Caco-2 (cell line): ENCODE data around the gene COL4A2. TPM values are rescaled to one million over a fixed set of nuclear protein-coding genes. Genes with fewer than 3 reads are reported as not detected.

ENCODE experiments used
- BruUV-seq: library from RNA; stranded (reverse); fragments of 400-500 nt; replicated peaks from 2 replicates; lab custom pipeline; 2021; lab: Mats Ljungman, UMichigan
- CTCF ChIA-PET: fragments of 300-600 bp; sonication (Branson Sonifier 250); formaldehyde crosslinking; loops from one replicate; lab custom pipeline; 2022; ENCODE audit warnings: antibody characterized with exemption; lab: Charles Lee
- POLR2A ChIA-PET: fragments of 300-600 bp; sonication (Branson Sonifier 250); formaldehyde crosslinking; loops from one replicate; lab custom pipeline; 2022; ENCODE audit warnings: antibody characterized with exemption; lab: Charles Lee
- DNase-seq, 2 experiments: peaks; one replicate each; pipeline versions ENCODE4 v3.0.0 to v3.0.0-alpha.2; 2020 to 2022
- H3K27me3 ChIP-seq: replicated peaks from 2 replicates; pipeline ENCODE4 v1.6.0; 2011; ENCODE audit warnings: low read length; ENCODE audit not compliant: control insufficient read depth, insufficient read depth
- H3K36me3 ChIP-seq: 2 replicates; pipeline ENCODE4 v1.5.1; 2011; ENCODE audit warnings: low read length; ENCODE audit not compliant: control insufficient read depth, insufficient read depth
- H3K4me1 ChIP-seq: fragments of 250-450 bp; sonication (Bioruptor Pico); 2 replicates; pipeline ENCODE4 v1.5.1; 2020; ENCODE audit warnings: mild to moderate bottlenecking
- H3K4me3 ChIP-seq: 2 replicates; pipeline ENCODE4 v1.5.1; 2011; ENCODE audit warnings: low read depth, mild to moderate bottlenecking, control low read depth, low read length
- H3K9me3 ChIP-seq: fragments of 250-450 bp; sonication (Bioruptor Pico); 2 replicates; pipeline ENCODE4 v1.5.1; 2020; ENCODE audit warnings: mild to moderate bottlenecking, moderate library complexity
- H3K27ac Mint-ChIP-seq: one replicate; pipeline ENCODE4 v1.8.0; 2022; ENCODE audit warnings: mixed read lengths; ENCODE audit not compliant: unreplicated experiment
- H3K27me3 Mint-ChIP-seq: one replicate; pipeline ENCODE4 v1.8.0; 2022; ENCODE audit warnings: mixed read lengths; ENCODE audit not compliant: insufficient read depth, unreplicated experiment
- H3K36me3 Mint-ChIP-seq: one replicate; pipeline ENCODE4 v1.8.0; 2022; ENCODE audit warnings: mild to moderate bottlenecking, mixed read lengths; ENCODE audit not compliant: insufficient read depth, unreplicated experiment
- H3K4me1 Mint-ChIP-seq: one replicate; pipeline ENCODE4 v1.8.0; 2022; ENCODE audit warnings: low read depth, mixed read lengths; ENCODE audit not compliant: unreplicated experiment
- H3K4me3 Mint-ChIP-seq: one replicate; pipeline ENCODE4 v1.8.0; 2022; ENCODE audit warnings: mild to moderate bottlenecking, moderate library complexity, mixed read lengths; ENCODE audit not compliant: unreplicated experiment
- H3K9me3 Mint-ChIP-seq: one replicate; pipeline ENCODE4 v1.8.0; 2022; ENCODE audit warnings: mixed read lengths; ENCODE audit not compliant: unreplicated experiment
- intact Hi-C: fragments of 100-400 bp; cut with micrococcal nuclease; formaldehyde crosslinking; loops from one replicate; pipeline ENCODE4 v1.10.0; 2022; ENCODE audit not compliant: unreplicated experiment
- total RNA-seq: library from RNA; stranded (reverse); gene quantifications from 2 replicates; pipeline ENCODE4 v1.2.3, GENCODE V29; 2022
- TF ChIP-seq, protein P1 (sequence below), 2 experiments: fragments of 200-600 bp in 1 of 2; IDR thresholded peaks; 1 replicate in 1 of 2; 2 replicates in 1 of 2; pipeline versions ENCODE4 v1.5.1 to v1.8.0; 2011 to 2022; ENCODE audit warnings: antibody characterized with exemption in 1 of 2, control low read depth in 1 of 2, inconsistent platforms in 1 of 2, low read depth in 1 of 2, low read length in 1 of 2, mild to moderate bottlenecking in 1 of 2, moderate library complexity in 1 of 2; ENCODE audit not compliant: insufficient read depth in 1 of 2, severe bottlenecking in 1 of 2, unreplicated experiment in 1 of 2

Gene COL4A2
- total RNA-seq, 1 experiment from 2014 or later = 19.2 TPM

GRCh38 chr13:110283736-110284517 lies 23.2 kb upstream of the COL4A2 start:
- TF ChIP-seq, protein P1, sequence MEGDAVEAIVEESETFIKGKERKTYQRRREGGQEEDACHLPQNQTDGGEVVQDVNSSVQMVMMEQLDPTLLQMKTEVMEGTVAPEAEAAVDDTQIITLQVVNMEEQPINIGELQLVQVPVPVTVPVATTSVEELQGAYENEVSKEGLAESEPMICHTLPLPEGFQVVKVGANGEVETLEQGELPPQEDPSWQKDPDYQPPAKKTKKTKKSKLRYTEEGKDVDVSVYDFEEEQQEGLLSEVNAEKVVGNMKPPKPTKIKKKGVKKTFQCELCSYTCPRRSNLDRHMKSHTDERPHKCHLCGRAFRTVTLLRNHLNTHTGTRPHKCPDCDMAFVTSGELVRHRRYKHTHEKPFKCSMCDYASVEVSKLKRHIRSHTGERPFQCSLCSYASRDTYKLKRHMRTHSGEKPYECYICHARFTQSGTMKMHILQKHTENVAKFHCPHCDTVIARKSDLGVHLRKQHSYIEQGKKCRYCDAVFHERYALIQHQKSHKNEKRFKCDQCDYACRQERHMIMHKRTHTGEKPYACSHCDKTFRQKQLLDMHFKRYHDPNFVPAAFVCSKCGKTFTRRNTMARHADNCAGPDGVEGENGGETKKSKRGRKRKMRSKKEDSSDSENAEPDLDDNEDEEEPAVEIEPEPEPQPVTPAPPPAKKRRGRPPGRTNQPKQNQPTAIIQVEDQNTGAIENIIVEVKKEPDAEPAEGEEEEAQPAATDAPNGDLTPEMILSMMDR (IDR thresholded peaks at IDR 0.05; ENCODE audit: insufficient read depth in 1 of 2, low read depth in 1 of 2, low read length in 1 of 2, severe bottlenecking in 1 of 2, unreplicated experiment in 1 of 2) = no peak
- no peak for DNase-seq
- no peaks in the 10 kb centered on the region for H3K9me3 ChIP-seq
- H3K27me3 Mint-ChIP-seq = no peaks in the 10 kb centered on the region
- BruUV-seq = no TSS peak
- no peak overlapping the region for H3K27ac Mint-ChIP-seq
- no peaks in the 10 kb centered on the region for H3K9me3 Mint-ChIP-seq
- peaks cover 3% of the 10 kb centered on the region for H3K4me1 Mint-ChIP-seq
- H3K36me3 ChIP-seq = no peaks in the 10 kb centered on the region
- H3K4me3 Mint-ChIP-seq = no peak overlapping the region
- H3K4me1 ChIP-seq = no peaks in the 10 kb centered on the region
- H3K27me3 ChIP-seq = no peaks in the 10 kb centered on the region
- CTCF ChIA-PET = interaction anchor here (0.6 kb wide), 1 partner anchor 1323 kb away, joined by 3 read pairs; no protein-coding TSS in a partner anchor
- H3K4me3 ChIP-seq = no peak overlapping the region
- POLR2A ChIA-PET = no interaction called here
- no peaks in the 10 kb centered on the region for H3K36me3 Mint-ChIP-seq
- intact Hi-C loops = no loop called here

DNA sequence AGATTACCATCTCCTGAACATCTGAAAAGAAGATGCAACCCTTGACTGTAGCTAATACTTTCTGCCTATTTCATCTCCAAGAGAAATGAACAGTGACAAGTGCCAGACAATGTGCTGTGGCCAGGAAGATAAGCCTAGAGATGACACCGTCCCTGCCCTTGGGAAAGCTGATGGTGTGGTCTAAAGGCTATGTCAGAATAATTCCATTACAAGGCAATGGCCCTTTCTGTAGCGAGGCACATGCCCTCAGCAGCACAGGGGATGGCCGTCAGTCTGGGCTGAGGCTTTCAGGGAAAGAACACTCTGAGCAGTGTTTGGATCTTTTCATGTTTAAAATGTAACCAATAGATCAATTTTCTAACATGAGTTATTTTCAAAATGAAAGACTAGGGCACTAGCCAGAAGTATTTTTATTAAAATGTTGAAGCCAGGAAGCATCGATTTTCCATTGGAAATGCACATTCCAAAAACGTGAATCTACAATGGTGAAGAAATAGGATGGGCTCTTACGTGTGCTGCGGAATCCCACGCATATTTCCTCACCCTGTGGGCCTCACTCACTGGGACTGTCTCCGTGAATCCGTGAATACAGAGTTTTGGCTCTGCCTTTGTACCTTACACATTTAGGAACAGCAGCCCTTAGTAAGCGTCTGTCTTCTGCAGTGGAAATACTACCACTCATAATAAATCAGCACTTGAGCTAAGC lies 22.2 kb upstream of the COL4A2 start:
- no peak overlapping the region for H3K27ac Mint-ChIP-seq
- no peaks in the 10 kb centered on the region for H3K36me3 Mint-ChIP-seq
- Histone ChIP-seq H3K36me3 (no peaks in the 10 kb centered on the region), H3K9me3 (no peaks in the 10 kb centered on the region), H3K4me1 (no peaks in the 10 kb centered on the region; the same call in 1 of the 2 replicates), H3K27me3 (no peaks in the 10 kb centered on the region), H3K4me3 (no peak overlapping the region)
- ChIA-PET CTCF (interaction anchor here (0.5 to 0.6 kb wide), 2 partner anchors 1230 to 1324 kb away, joined by 3 read pairs; no protein-coding TSS in a partner anchor), POLR2A (no interaction called here)
- H3K27me3 Mint-ChIP-seq = no peaks in the 10 kb centered on the region
- BruUV-seq = no TSS peak
- H3K9me3 Mint-ChIP-seq = no peaks in the 10 kb centered on the region
- no peak for DNase-seq
- no peaks in the 10 kb centered on the region for H3K4me1 Mint-ChIP-seq
- TF ChIP-seq, protein P1 (IDR thresholded peaks at IDR 0.05; ENCODE audit: insufficient read depth in 1 of 2, low read depth in 1 of 2, low read length in 1 of 2, severe bottlenecking in 1 of 2, unreplicated experiment in 1 of 2) = no peak
- intact Hi-C loops = no loop called here
- no peak overlapping the region for H3K4me3 Mint-ChIP-seq

- Mint-ChIP-seq H3K27ac (peak overlapping the region; percentile 68), H3K9me3 (no peaks in the 10 kb centered on the region), H3K4me1 (no peaks in the 10 kb centered on the region), H3K27me3 (no peaks in the 10 kb centered on the region), H3K36me3 (no peaks in the 10 kb centered on the region), H3K4me3 (no peak overlapping the region)
- TF ChIP-seq, protein P1 (IDR thresholded peaks at IDR 0.05; ENCODE audit: insufficient read depth in 1 of 2, low read depth in 1 of 2, low read length in 1 of 2, severe bottlenecking in 1 of 2, unreplicated experiment in 1 of 2) = no peak
- intact Hi-C loops = no loop called here
- DNase-seq = no peak
- Histone ChIP-seq H3K36me3 (no peaks in the 10 kb centered on the region), H3K4me1 (no peaks in the 10 kb centered on the region; the same call in 1 of the 2 replicates), H3K27me3 (no peaks in the 10 kb centered on the region), H3K9me3 (no peaks in the 10 kb centered on the region), H3K4me3 (no peak overlapping the region)
- ChIA-PET CTCF (no interaction called here), POLR2A (no interaction called here)
- no TSS peak for BruUV-seq
Observed at GRCh38 chr13:110285991-110286832, 20.9 kb upstream of the COL4A2 start.
